WTC11 (cell line): Measurements from ENCODE around the gene EPHB6. TPM values are rescaled to one million over a fixed set of nuclear protein-coding genes. Genes with fewer than 3 reads are reported as not detected.

Source experiments
- total RNA-seq: library from RNA; stranded (reverse); gene quantifications from 3 replicates; pipeline ENCODE4 v1.2.3, GENCODE V29; 2021

The EPHB6 gene
- total RNA-seq, 1 experiment from 2014 or later = 15.1 TPM

Other genes with a start within 250 kb of the EPHB6 start
- gene PRSS1, start 105.6 kb upstream of the EPHB6 start, total RNA-seq = 9.9 to 14.8 TPM (median 11.1 TPM) in 3 replicates
- gene PRSS2, start 84.1 kb upstream of the EPHB6 start, total RNA-seq = 27.6 to 41.2 TPM (median 28.2 TPM) in 3 replicates
- 0.63 to 2.0 TPM (median 0.80 TPM) in 3 replicates for gene TRPV6, start 30.7 kb downstream of the EPHB6 start, total RNA-seq
- gene TRPV5, start 78.7 kb downstream of the EPHB6 start, total RNA-seq = not detected in 3 replicates
- not detected in 3 replicates for gene LLCFC1, start 84.4 kb downstream of the EPHB6 start, total RNA-seq
- gene KEL, start 107.3 kb downstream of the EPHB6 start, total RNA-seq = 0.87 to 2.8 TPM (median 2.5 TPM) in 3 replicates
- not detected in 3 replicates for gene OR9A2, start 172.1 kb downstream of the EPHB6 start, total RNA-seq
- not detected in 3 replicates for gene OR6V1, start 197.3 kb downstream of the EPHB6 start, total RNA-seq